Measurements from ENCODE around the gene TENM4.
"Not testable (repeated sequence)": the region's sequence is repeated elsewhere in the genome, so short reads cannot be mapped to it uniquely, and the experiment has no call there.

TENM4 gene

DNA sequence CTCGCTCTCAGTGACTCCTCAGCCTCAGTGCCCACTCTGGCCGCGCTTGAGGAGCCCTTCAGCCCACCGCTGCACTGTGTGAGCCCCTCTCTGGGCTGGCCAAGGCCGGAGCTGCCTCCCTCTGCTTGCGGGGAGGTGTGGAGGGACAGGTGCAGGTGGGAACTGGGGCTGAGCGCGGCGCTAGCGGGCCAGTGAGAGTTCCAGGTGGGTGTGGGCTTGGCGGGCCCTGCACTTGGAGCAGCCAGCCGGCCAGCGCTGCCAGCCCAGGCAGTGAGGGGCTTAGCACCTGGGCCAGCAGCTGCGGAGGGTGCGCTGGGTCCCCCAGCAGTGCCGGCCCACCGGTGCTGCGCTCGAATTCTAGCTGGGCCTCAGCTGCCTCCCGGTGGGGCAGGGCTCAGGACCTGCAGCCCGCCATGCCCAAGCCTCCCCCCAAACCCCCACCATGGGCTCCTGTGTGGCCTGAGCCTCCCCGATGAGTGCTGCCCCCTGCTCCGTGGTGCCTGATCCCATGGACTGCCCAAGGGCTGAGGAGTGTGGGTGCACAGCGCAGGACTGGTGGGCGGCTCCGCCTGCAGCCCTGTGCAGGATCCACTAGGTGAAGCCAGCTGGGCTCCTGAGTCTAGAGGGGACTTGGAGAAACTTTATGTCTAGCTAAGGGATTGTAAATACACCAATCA lies 802.0 kb downstream of the TENM4 start:
- no peak for DNase-seq (ENCODE audit: low spot score)

GRCh38 chr11:78637527-78637926 lies 803.3 kb downstream of the TENM4 start:
- DNase-seq (ENCODE audit: low spot score) = not testable (repeated sequence)

GRCh38 chr11:78635814-78636506 lies 804.9 kb downstream of the TENM4 start:
- no peak for DNase-seq (ENCODE audit: low spot score)

DNA sequence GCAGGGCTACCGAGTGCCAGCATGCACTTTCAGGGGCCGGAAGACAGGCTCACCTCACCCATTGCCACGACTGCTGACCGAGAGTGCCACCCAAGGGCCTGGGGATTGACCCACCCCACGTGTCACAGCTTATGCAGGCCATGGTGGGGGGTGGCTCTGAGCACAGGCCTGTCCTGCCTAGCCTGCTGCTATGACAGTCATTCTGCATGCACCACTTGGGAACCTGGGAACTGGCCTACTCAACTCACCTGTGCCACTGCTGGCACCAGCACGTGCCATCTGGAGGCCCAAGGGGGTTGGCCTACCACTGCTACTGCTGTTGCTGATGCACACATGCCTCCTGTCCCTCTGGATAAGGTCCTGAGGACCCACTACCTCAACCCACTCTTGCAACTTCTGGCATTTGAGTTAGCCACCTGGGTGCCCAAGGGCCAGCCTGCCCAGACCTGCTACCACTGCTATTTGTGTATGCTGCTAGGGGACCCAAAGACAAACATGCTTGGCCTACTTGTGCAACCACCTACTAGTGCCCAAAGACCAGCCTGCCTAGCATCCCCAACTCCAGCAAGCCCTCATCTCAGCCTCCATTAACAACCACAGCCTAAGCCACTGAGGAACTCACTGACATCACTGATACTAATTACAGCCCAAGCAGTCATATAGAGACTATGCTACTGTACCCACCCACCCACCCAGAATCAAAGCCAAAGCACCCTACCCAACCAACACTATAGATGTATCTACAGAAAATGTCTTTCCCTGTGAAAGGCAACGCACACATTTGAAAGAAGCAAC lies 807.1 kb downstream of the TENM4 start:
- DNase-seq (ENCODE audit: low spot score) = no peak

- no peak for DNase-seq (ENCODE audit: low spot score)
Measured at GRCh38 chr11:78630561-78631303, 810.1 kb downstream of the TENM4 start.

- DNase-seq (ENCODE audit: low spot score) = no peak
Measured at GRCh38 chr11:78630155-78630554, 810.7 kb downstream of the TENM4 start.

DNA sequence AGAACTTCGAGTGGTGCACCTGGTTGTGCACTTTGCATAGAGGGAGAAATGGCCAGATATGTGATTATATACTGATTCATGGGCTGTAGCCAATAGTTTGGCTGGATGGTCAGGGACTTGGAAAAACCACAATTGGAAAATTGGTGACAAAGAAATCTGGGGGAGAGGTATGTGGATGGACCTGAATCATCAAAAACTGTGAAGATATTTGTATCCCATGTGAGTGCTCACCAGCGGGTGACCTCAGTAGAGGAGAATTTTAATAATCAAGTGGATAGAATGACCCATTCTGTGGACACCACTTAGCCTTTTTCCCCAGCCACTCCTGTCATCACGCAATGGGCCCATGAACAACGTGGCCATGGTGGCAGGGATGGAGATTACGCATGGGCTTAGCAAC lies 818.2 kb downstream of the TENM4 start:
- DNase-seq (ENCODE audit: low spot score) = no peak

- DNase-seq (ENCODE audit: low spot score) = no peak
Measured at GRCh38 chr11:78620159-78620558, 820.7 kb downstream of the TENM4 start.

GRCh38 chr11:78615724-78616123 lies 825.1 kb downstream of the TENM4 start:
- DNase-seq (ENCODE audit: low spot score) = no peak

- no peak for DNase-seq (ENCODE audit: low spot score)
Measured at GRCh38 chr11:78613378-78613813, 827.4 kb downstream of the TENM4 start.

DNA sequence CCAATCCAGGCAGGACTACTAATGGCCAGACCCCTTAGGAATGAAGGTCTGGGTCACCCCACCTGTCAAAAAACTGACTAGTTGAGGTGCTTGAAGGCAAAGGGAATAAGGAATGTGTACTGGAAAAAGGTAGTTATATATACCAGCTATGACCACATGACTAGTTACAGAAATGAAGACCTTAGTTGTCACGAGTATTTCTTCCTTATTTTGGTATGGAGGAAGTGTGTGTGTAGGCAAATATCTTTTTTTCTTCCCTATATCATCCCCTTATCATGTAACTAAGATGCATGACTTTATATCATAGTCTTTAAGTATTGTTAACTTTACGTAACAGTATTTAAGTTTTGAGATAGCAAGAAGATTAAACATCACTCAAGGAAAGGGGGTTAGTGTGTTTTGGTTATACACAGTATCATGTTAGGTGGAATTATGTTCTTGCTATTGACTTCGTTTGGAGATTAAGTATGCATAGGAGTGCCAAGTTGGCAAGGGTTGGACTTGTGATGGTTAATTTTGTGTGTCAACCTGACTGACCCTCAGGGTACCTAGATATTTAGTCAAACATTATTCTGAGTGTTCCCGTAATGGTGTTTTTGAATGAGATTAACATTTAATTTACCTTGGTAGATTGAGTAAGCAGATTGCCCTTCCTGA lies 828.0 kb downstream of the TENM4 start:
- no peak for DNase-seq (ENCODE audit: low spot score)

- not testable (repeated sequence) for DNase-seq (ENCODE audit: low spot score)
Measured at GRCh38 chr11:78609321-78609720, 831.5 kb downstream of the TENM4 start.

- no peak for DNase-seq (ENCODE audit: low spot score)
Measured at GRCh38 chr11:78607696-78608095, 833.1 kb downstream of the TENM4 start.

DNA sequence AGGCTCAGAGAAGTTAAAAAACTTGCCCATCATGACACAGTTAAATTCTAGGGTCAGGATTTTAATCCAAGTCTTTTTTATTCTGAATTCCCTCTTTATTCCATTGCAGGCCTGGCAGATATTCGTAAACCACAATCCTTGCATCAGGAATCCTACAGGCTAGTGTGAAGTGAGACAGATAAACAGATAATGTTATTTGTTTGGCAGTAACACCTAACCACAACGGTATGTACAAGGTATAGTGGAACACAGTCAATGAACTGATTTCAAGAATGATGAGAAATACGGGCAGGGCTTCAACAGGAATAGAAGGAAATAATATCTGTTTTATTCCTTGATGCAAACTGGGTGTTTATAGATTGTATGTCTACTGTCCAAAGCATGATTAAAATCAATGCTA lies 834.2 kb downstream of the TENM4 start:
- no peak for DNase-seq (ENCODE audit: low spot score)

DNA sequence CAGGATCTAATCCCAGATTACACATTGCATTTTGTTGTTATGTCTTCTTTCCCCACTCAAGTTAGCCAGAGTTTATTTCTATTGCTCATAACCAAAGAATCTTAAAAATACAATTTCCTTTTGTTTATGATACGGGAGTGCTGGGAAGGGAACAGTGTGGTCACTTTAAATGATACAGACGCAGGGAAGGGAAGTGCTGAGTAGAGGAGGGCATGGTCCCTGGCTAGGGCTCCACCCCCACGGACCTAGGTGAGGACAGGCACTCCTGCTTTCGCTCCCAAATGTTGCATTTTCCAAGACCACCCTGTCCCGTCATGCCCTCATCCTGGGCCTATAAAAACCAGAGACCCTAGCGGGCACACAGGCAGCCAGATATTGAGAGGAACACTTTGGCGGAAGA lies 835.5 kb downstream of the TENM4 start:
- no peak for DNase-seq (ENCODE audit: low spot score)

DNA sequence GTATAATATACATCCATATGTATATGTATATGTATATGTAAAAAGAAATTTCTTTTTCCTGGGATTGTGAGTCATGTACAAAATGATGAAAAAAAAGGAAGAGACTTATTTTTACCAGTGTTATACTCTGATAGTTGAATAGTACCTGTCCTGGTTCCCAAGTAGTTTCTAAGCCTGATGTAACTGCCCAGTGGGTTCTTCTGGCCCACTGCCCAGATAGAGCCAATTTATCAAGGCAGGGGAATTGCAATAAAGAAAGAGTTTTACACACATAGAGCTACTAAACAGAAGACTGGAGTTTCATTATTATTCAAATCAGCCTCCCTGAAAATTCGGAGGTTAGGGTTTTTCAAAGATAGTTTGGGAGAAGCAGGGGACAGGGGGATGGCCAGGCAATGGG lies 837.0 kb downstream of the TENM4 start:
- DNase-seq (ENCODE audit: low spot score) = no peak

All from CD4-positive, alpha-beta T cell treated with Interleukin-2 at 100 ng/mL for 4 hours (primary cell).